Cerebellar cortex (tissue), 1 donor: ENCODE results near the gene PTCD1.
A peak's percentile ranks its signal among the peaks of the same experiment; 100 is the strongest.
"Not testable (repeated sequence)": the region's sequence is repeated elsewhere in the genome, so short reads cannot be mapped to it uniquely, and the experiment has no call there.

Source experiments
- DNase-seq: peaks from one replicate; pipeline ENCODE4 v3.0.0-alpha.2; 2015; ENCODE audit warnings: low spot score

PTCD1 gene

GRCh38 chr7:99387912-99388311, 50.7 kb downstream of the PTCD1 start:
- DNase-seq = no peak

- not testable (repeated sequence) for DNase-seq
These were observed 51.4 kb downstream of the PTCD1 start for GRCh38 chr7:99387239-99387635.

GRCh38 chr7:99386584-99387238, 51.9 kb downstream of the PTCD1 start:
- peak; percentile 49 for DNase-seq

DNA sequence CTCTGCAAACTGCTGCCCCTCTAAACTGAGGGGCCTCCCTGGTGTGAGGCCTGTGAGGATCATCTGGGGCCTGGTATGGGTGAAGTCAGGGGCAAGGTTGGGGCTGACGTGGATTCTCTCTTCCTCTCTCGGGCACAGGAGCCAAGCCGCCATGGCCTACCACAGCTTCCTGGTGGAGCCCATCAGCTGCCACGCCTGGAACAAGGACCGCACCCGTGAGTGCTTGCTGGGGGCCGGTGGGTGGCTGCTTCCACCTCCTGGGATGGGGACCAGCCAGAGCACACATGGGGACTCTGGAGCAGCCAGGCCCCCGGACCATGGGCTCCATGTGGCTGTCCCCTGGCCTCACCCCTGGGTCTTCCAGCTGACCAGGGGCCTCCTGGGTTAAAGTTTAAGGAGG, 53.0 kb downstream of the PTCD1 start:
- DNase-seq = no peak

DNA sequence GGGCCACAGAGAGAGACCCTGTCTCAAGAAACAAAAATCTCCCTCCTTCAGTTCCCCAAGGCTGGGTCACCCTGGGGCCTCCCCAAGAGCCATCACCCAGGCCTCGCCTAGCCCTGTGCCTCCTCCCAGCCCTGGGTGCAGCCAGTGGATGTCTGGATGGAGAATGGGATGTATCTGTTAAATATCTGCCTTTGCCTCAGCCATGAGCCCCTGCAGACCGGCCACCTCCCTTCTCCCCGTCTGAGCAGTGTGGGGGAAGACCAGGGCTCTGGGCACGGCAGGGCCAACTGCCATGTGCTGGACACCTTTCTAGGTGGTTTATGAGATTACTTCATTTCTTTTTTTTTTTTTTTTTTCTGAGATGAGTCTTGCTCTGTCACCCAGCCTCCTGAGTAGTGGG, 54.1 kb downstream of the PTCD1 start:
- DNase-seq = no peak

DNA sequence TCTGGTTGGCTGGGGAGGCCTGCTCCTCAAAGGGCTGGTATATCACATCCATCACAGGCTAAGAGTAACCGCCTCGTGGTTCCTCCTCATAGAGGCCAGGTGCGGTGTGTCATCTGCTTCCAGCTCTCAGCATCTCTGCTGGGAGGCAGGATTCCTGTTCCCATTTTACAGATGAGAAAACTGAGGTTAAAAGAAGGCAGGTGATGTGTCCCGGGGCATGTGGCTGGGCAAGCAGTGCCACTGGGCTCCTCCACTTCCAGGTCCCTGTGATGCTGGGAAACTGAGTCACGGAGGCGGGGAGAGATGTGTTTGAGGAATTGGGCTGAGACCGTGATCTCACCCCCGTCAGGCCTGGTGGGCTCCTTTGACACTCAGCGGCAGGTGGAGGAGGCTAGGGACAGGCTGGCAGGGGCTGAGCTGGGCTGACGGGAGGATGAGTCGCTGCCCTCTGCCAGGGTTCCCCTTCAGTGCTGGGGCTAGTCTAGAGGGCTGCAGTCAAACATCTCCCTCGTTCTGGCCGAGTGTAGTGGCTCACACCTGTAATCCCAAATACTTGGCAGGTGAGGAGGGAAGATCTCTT, 54.7 kb downstream of the PTCD1 start:
- no peak for DNase-seq

DNA sequence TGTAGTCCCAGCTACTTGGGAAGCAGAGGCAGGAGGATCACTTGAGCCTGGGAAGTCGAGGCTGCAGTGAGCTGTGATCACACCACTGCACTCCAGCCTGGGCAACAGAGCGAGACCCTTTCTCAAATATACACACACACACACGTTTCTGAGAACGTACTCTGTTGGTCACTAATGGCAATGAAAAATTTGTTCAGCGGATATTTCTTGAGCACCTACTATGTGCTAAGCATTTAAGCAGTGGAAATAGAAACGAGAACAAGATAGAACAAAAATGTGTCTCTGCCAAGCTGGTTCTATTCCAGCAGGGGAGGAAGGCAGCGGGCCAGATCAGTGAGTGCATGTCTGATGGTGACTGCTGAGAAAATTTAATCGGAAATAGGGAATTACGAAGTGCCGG, 55.4 kb downstream of the PTCD1 start:
- DNase-seq = no peak

DNA sequence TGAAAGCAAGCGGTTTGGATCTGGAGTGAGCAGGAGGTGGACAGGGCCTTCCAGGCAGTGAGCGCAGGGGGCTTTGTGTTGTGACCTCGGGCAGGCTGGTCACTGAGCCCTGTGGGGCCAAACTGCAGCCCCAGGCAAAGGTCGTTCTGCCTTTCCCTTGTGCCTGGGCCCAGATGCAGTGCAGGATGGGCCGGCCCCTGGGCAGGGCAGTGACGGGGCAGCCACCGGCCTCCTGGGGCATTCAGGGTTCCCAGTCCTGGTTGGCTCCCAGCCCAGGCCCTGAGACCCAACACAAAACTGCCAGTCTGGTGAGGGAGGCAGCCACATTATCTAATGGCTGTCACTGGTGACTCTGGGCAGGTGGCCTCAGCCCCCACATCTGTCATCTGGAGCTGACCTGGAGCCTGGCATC, 56.9 kb downstream of the PTCD1 start:
- DNase-seq = no peak

GRCh38 chr7:99380823-99381663, 57.6 kb downstream of the PTCD1 start:
- DNase-seq = no peak

GRCh38 chr7:99380032-99380822, 58.4 kb downstream of the PTCD1 start:
- no peak for DNase-seq

GRCh38 chr7:99379693-99380031, 58.9 kb downstream of the PTCD1 start:
- not testable (repeated sequence) for DNase-seq

- peak; percentile 20 for DNase-seq
These were observed 59.5 kb downstream of the PTCD1 start for GRCh38 chr7:99379043-99379577.

DNA sequence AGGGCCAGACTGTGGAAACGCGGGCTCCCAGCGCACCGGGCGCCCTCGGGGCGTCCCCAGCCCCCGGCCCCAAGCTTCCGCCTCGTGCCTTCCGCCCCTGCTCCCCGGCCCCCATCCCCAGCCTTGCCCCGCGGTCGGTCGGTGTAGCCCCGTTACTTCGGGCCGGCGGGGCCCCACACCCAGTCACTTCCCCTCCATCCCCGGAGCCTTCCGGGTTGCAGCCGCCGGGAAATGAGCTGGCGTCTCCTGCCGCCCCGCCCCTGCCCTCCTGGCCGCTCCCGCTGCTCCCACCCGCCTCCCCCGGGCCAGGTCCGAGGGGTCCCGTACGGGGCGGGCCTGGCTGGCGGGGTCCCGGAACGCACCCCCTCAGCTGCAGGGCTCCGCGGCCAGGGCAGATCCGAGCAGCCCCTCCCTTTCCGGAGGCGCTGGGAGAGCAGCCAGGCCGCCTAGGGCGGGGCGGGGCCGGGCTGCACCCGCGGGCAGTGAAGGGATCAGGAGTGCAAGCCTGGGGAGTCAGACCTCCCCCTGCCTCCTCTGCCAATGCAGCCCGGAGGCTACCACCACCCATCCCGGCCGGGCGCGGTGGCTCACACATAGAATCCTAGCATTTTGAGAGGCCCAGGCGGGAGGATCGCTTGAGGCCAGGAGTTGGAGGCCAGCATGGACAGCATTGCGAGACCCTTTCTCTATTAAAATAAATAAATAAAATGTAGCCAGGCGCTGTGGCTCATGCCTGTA, 63.4 kb downstream of the PTCD1 start:
- DNase-seq = peak; percentile 40

GRCh38 chr7:99374111-99375064, 64.2 kb downstream of the PTCD1 start, which contains the start of gene ARPC1B:
TSS of gene ARPC1B (plus strand) at chr7:99374730. CDS start at chr7:99385715, 10,985 bp downstream.
- DNase-seq = peak; percentile 42

GRCh38 chr7:99373091-99374066, 65.2 kb downstream of the PTCD1 start:
- no peak for DNase-seq

DNA sequence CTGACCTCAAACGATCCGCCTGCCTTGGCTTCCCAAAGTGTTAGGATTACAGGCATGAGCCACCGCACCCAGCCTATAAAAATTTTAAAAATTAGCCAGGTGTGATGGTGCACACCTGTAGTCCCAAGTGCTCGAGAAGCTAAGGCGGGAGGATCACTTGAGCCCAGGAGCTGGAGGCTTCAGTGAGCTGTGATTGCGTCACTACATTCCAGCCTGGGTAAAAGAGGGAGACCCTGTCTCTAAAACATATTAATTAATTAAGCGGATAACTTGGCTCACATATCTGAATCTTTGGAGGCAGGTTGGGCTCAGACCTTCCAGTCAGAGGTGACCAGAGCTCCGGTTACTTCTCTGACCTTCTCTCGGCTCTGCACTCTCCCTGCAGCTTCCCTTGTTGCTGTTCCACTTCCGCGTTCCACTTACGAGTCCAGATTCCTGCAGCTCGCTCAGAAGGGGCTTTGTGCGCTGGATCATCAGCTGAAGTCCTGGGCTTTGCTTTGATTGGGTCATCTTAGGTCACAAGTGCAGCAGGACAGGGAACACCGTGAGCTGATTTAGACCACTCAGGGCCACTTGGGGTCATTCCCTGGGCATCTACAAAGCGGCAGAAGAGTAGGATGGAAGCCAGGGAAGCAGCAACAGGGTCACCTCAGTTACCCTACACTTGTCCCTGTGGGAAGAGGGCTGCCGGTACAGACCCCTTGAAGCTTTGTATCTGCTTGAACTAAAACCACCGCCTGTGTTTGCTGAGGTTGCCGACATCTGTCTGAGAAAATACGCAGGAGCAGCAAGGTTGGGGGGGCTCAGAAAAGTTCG, 66.1 kb downstream of the PTCD1 start:
- DNase-seq = peak; percentile 24

DNA sequence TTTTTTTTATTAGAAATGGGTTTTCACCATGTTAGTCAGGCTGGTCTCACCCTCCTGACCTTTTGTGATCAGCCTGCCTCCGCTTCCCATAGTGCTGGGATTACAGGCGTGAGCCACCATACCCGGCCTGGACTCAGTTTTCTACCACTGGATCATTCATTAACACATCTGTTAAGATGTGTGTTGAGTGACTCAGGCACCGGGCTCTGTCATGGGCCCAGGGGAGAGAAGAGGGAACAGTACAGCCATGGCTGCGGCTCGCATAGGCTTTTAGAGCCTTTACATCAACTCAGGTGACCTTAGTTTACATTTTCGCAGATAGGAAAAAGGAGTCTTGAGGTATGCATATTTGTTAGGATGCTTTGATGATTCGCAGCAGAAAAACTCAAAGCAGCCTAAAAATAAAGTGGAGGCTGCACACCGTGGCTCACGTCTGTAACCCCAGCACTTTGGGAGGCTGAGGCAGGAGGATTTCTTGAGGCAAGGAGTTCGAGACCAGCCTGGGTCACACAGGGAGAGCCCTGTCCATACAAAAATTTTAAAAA, 67.2 kb downstream of the PTCD1 start:
- no peak for DNase-seq
